Heart left ventricle (tissue), 16 donors: Measurements from ENCODE around the gene PLXNC1. TPM values are rescaled to one million over a fixed set of nuclear protein-coding genes. Genes with fewer than 3 reads are reported as not detected.
A peak's percentile ranks its signal among the peaks of the same experiment; 100 is the strongest.

Experiments used
- ATAC-seq, 4 donors: fragments of 200-7000 bp; cut with Tn5 transposase; one replicate each; pipeline ENCODE4 v1.9.1; 2020 to 2022; ENCODE audit warnings: moderate library complexity in 4 of 4, mild to moderate bottlenecking in 3 of 4, moderate number of reproducible peaks in 1 of 4
- DNase-seq, 5 donors: peaks; one replicate each; pipeline ENCODE4 v3.0.0-alpha.2; 2020
- H3K27ac ChIP-seq, 12 donors: fragments of 200-600 bp; sonication (generic) in 4 of 12; one replicate each; pipeline versions ENCODE4 v1.5.0 to v1.8.0; 2016 to 2022; ENCODE audit warnings: mild to moderate bottlenecking in 2 of 12
- H3K27me3 ChIP-seq, 9 donors: fragments of 200-600 bp; sonication (generic) in 2 of 9; one replicate each; pipeline versions ENCODE4 v1.5.1 to v1.8.0; 2016 to 2022; ENCODE audit warnings: mild to moderate bottlenecking in 3 of 9
- H3K36me3 ChIP-seq, 9 donors: fragments of 200-600 bp; sonication (generic) in 2 of 9; one replicate each; pipeline versions ENCODE4 v1.5.0 to v1.8.0; 2018 to 2022; ENCODE audit warnings: mild to moderate bottlenecking in 2 of 9
- H3K4me1 ChIP-seq, 12 donors: fragments of 200-600 bp; sonication (generic) in 4 of 12; one replicate each; pipeline versions ENCODE4 v1.5.0 to v1.8.0; 2016 to 2022; ENCODE audit warnings: mild to moderate bottlenecking in 3 of 12
- H3K4me3 ChIP-seq, 12 donors: fragments of 200-600 bp; sonication (generic) in 4 of 12; one replicate each; pipeline versions ENCODE4 v1.5.0 to v1.8.0; 2017 to 2022; ENCODE audit warnings: mild to moderate bottlenecking in 9 of 12, moderate library complexity in 4 of 12
- H3K9me3 ChIP-seq, 12 donors: fragments of 200-600 bp; sonication (generic) in 4 of 12; one replicate each; pipeline versions ENCODE4 v1.5.0 to v1.8.0; 2016 to 2022; ENCODE audit warnings: mild to moderate bottlenecking in 1 of 12
- POLR2A ChIP-seq, 2 donors: fragments of 450-650 bp; IDR thresholded peaks; one replicate each; pipeline ENCODE4 v1.6.1; 2017; ENCODE audit warnings: antibody characterized with exemption in 2 of 2, mild to moderate bottlenecking in 2 of 2, moderate library complexity in 2 of 2
- WGBS, 4 donors: extraction: QIAGEN DNeasy Blood & Tissue Kit in 2 of 4; methylation state at CpG; one replicate each; pipeline versions ENCODE4 v1.1.5 to v1.1.7; 2013 to 2018; 5-methylcytosine and 5-hydroxymethylcytosine counted together
- intact Hi-C, 10 donors: fragments of 100-400 bp; cut with DNase I; formaldehyde crosslinking; loops; one replicate each; pipeline versions ENCODE4 v1.11.1 to v1.14.2; 2022
- polyA plus RNA-seq, 2 donors: library from polyadenylated mRNA; stranded (reverse); fragments of 200-250 nt; gene quantifications; one replicate each; pipeline ENCODE4 v1.2.3, GENCODE V29; 2013
- total RNA-seq, 9 donors: library from RNA; depleted of rRNA in 2 of 9; stranded (reverse); fragments of >200 nt in 2 of 9; fragmentation: NEBNext Ultra II Directional in 3 of 9; extraction: Animal tissue kit (Norgen Biotek cat#: 25700) in 3 of 9; gene quantifications; one replicate each; pipeline versions ENCODE4 v1.1.0 to v1.2.4, GENCODE V29; 2016 to 2023
- TF ChIP-seq, protein P1 (sequence below), 12 donors: fragments of 200-600 bp; sonication (generic) in 4 of 12; IDR thresholded peaks; one replicate each; pipeline versions ENCODE4 v1.5.0 to v1.8.0; 2018 to 2022; ENCODE audit warnings: antibody characterized with exemption in 12 of 12, mild to moderate bottlenecking in 5 of 12
- donor health status: ischemic (EF 13 %, LVEDD 7.1; RV severe dilation, severe dysfunction).
- donor health status: healthy with polysubstance abuse.
- donor health status: DM: no; HTN: yes; CAD: no.
- donor health status: DM: no; HTN: no; CAD: no.
- donor health status: ischemic (EF 25% LVEDD 6.9; RV normal size, moderate dysfunction).
- donor health status: ischemic (EF 25% LVEDD 5.7; RV mildly dilated, moderate dysfunction).
- donor health status: healthy.
- donor health status: DM: yes; HTN: yes; CAD: no.
- donor health status: ischemic (EF 35%, LVEDD 5.7; RV mildly dilated, moderate dysfunction).
- donor health status: nonischemic (EF 11% LVEDD 7.7; RV severe dilation, severe dysfunction).
- donor health status: DM: yes; HTN: yes; CAD: no.
- donor health status: PGD.
- donor health status: ischemic (EF 29% LVEDD 5.4; RV normal size, mild dysfunction).
- donor health status: nonischemic (EF 23%, LVEDD 6.1; RV moderate dilation, normal function).

The PLXNC1 gene
- total and polyA plus RNA-seq, 11 donors: 0.84 to 18.4 (median 3.1) TPM

GRCh38 chr12:94111302-94111701, 37.1 kb upstream of the PLXNC1 start:
- ATAC-seq (no peak), DNase-seq (no peak)
- peaks cover 0 to 2% (median 0%) of the 10 kb centered on the region in 9 donors for H3K27me3 ChIP-seq
- peaks cover 0 to 5% (median 0%) of the 10 kb centered on the region in 12 donors for H3K9me3 ChIP-seq
- H3K4me1 ChIP-seq: peaks cover 0 to 13% (median 0%) of the 10 kb centered on the region in 12 donors
- TF ChIP-seq, protein P1, sequence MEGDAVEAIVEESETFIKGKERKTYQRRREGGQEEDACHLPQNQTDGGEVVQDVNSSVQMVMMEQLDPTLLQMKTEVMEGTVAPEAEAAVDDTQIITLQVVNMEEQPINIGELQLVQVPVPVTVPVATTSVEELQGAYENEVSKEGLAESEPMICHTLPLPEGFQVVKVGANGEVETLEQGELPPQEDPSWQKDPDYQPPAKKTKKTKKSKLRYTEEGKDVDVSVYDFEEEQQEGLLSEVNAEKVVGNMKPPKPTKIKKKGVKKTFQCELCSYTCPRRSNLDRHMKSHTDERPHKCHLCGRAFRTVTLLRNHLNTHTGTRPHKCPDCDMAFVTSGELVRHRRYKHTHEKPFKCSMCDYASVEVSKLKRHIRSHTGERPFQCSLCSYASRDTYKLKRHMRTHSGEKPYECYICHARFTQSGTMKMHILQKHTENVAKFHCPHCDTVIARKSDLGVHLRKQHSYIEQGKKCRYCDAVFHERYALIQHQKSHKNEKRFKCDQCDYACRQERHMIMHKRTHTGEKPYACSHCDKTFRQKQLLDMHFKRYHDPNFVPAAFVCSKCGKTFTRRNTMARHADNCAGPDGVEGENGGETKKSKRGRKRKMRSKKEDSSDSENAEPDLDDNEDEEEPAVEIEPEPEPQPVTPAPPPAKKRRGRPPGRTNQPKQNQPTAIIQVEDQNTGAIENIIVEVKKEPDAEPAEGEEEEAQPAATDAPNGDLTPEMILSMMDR (IDR thresholded peaks at IDR 0.05): no peak
- no peak for TF ChIP-seq POLR2A (IDR thresholded peaks at IDR 0.05)
- H3K27ac ChIP-seq: no peak overlapping the region
- no peak overlapping the region for H3K4me3 ChIP-seq
- intact Hi-C loops: no loop called here
- no peaks in the 10 kb centered on the region for H3K36me3 ChIP-seq
- 89 to 96% (median 90%) methylated on average over 2 of the region's 2 CpGs for WGBS, 4 donors

DNA sequence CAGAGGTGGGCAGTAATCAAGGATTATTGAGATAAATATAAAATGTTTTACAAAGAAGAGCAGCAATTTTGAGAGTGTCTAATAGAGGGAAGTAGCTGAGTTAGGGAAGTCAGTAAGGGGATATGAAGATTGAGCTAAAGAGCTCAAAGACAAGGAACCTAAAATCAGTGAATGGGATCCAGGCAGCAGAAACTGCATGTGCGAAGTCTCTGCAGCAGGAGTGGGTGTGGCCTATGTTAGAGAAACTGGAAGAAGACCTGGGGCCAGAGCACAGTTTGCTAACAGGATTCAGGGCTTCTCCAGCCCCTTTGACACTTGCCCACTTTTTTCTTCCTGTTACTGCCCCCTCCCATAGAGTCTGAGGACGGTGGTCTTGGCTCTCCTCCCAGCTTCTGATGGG, 36.3 kb upstream of the PLXNC1 start:
- no peak for TF ChIP-seq POLR2A (IDR thresholded peaks at IDR 0.05)
- TF ChIP-seq, protein P1 (IDR thresholded peaks at IDR 0.05): no peak
- intact Hi-C loops: no loop called here
- Histone ChIP-seq H3K36me3 (no peaks in the 10 kb centered on the region), H3K4me3 (no peak overlapping the region), H3K27me3 (no peaks in the 10 kb centered on the region), H3K4me1 (peaks cover 0 to 13% (median 0%) of the 10 kb centered on the region in 12 donors), H3K27ac (no peak overlapping the region), H3K9me3 (peaks cover 0 to 5% (median 0%) of the 10 kb centered on the region in 12 donors)
- WGBS, 4 donors: 37 to 73% (median 71%) methylated on average over 2 of the region's 2 CpGs
- DNase-seq (peak in 1 of 5 donors; percentile 36), ATAC-seq (peak in 2 of 4 donors; percentile 26 to 59)

- intact Hi-C loops: no loop called here
- ATAC-seq: no peak
- 86 to 97% (median 93%) methylated on average over 4 of the region's 4 CpGs for WGBS, 4 donors
- H3K4me1 ChIP-seq: peaks cover 0 to 13% (median 0%) of the 10 kb centered on the region in 12 donors
- H3K27ac ChIP-seq: no peak overlapping the region
- DNase-seq: no peak
- H3K36me3 ChIP-seq: no peaks in the 10 kb centered on the region
- H3K27me3 ChIP-seq: no peaks in the 10 kb centered on the region
- TF ChIP-seq, protein P1 (IDR thresholded peaks at IDR 0.05): no peak
- TF ChIP-seq POLR2A (IDR thresholded peaks at IDR 0.05): no peak
- no peak overlapping the region for H3K4me3 ChIP-seq
- peaks cover 0 to 5% (median 0%) of the 10 kb centered on the region in 12 donors for H3K9me3 ChIP-seq
Measured at GRCh38 chr12:94114166-94114565, 34.2 kb upstream of the PLXNC1 start.

GRCh38 chr12:94116191-94116590, 32.2 kb upstream of the PLXNC1 start:
- Histone ChIP-seq H3K4me3 (no peak overlapping the region), H3K4me1 (peaks cover 0 to 13% (median 0%) of the 10 kb centered on the region in 12 donors), H3K27ac (no peak overlapping the region), H3K27me3 (no peaks in the 10 kb centered on the region), H3K36me3 (no peaks in the 10 kb centered on the region), H3K9me3 (peaks cover 0 to 5% (median 0%) of the 10 kb centered on the region in 12 donors)
- no peak for TF ChIP-seq POLR2A (IDR thresholded peaks at IDR 0.05)
- TF ChIP-seq, protein P1 (IDR thresholded peaks at IDR 0.05): no peak
- ATAC-seq (no peak), DNase-seq (no peak)
- intact Hi-C loops: no loop called here
- WGBS, 4 donors: 90 to 93% (median 91%) methylated on average over 2 of the region's 2 CpGs
